Measurements from ENCODE around the gene MMP15. TPM values are rescaled to one million over a fixed set of nuclear protein-coding genes. Genes with fewer than 3 reads are reported as not detected.
A peak's percentile ranks its signal among the peaks of the same experiment; 100 is the strongest.

The MMP15 gene
- total RNA-seq, 4 donors from 2014 or later: 11.4 to 32.9 (median 28.4) TPM

GRCh38 chr16:58040945-58041627 is 15.5 kb downstream of the MMP15 start:
- 73 to 76% methylated on average over 5 to 11 of the region's 14 CpGs for WGBS, 2 donors

GRCh38 chr16:58041628-58041955 is 16.0 kb downstream of the MMP15 start:
- H3K27me3 ChIP-seq: no peaks in the 10 kb centered on the region
- peaks cover 0 to 81% (median 0%) of the 10 kb centered on the region in 3 donors for H3K36me3 ChIP-seq
- H3K27ac ChIP-seq: peak overlapping the region in 1 of 4 donors; percentile 10
- H3K4me1 ChIP-seq: peaks cover 0 to 16% (median 9%) of the 10 kb centered on the region in 4 donors
- WGBS, 2 donors: 86 to 95% methylated on average over 4 to 11 of the region's 18 CpGs
- TF ChIP-seq CTCF (IDR thresholded peaks at IDR 0.05): no peak
- no peak for TF ChIP-seq POLR2A (IDR thresholded peaks at IDR 0.05)
- TF ChIP-seq EP300 (IDR thresholded peaks at IDR 0.05): no peak
- no peak for DNase-seq (ENCODE audit: low spot score in 2 of 2)
- H3K9me3 ChIP-seq: no peaks in the 10 kb centered on the region
- no peak overlapping the region for H3K4me3 ChIP-seq

More at GRCh38 chr16:58040945-58041627, 15.5 kb downstream of the MMP15 start:
- no peak for DNase-seq (ENCODE audit: low spot score in 2 of 2)
- no peak overlapping the region for H3K4me3 ChIP-seq
- no peak for TF ChIP-seq EP300 (IDR thresholded peaks at IDR 0.05)
- TF ChIP-seq CTCF (IDR thresholded peaks at IDR 0.05): no peak
- TF ChIP-seq POLR2A (IDR thresholded peaks at IDR 0.05): no peak
- H3K27ac ChIP-seq: peak overlapping the region in 1 of 4 donors; percentile 10
- no peaks in the 10 kb centered on the region for H3K9me3 ChIP-seq
- peaks cover 0 to 81% (median 0%) of the 10 kb centered on the region in 3 donors for H3K36me3 ChIP-seq
- H3K27me3 ChIP-seq: no peaks in the 10 kb centered on the region
- peaks cover 0 to 11% (median 5%) of the 10 kb centered on the region in 4 donors for H3K4me1 ChIP-seq

GRCh38 chr16:58042001-58042885 is 16.7 kb downstream of the MMP15 start:
- Histone ChIP-seq H3K4me3 (no peak overlapping the region), H3K36me3 (peaks cover 0 to 81% (median 0%) of the 10 kb centered on the region in 3 donors), H3K27me3 (no peaks in the 10 kb centered on the region), H3K9me3 (no peaks in the 10 kb centered on the region), H3K4me1 (peaks cover 0 to 23% (median 14%) of the 10 kb centered on the region in 4 donors), H3K27ac (peak overlapping the region in 1 of 4 donors; percentile 10)
- TF ChIP-seq POLR2A (IDR thresholded peaks at IDR 0.05) (no peak), EP300 (IDR thresholded peaks at IDR 0.05) (no peak), CTCF (IDR thresholded peaks at IDR 0.05) (no peak)
- no peak for DNase-seq (ENCODE audit: low spot score in 2 of 2)
- 84 to 88% methylated on average over 22 of the region's 22 CpGs for WGBS, 2 donors

GRCh38 chr16:58042886-58043515 is 17.4 kb downstream of the MMP15 start:
- H3K9me3 ChIP-seq: no peaks in the 10 kb centered on the region
- no peaks in the 10 kb centered on the region for H3K27me3 ChIP-seq
- peaks cover 0 to 30% (median 16%) of the 10 kb centered on the region in 4 donors for H3K4me1 ChIP-seq
- 93% methylated on average over 14 to 16 of the region's 16 CpGs for WGBS, 2 donors
- H3K4me3 ChIP-seq: no peak overlapping the region
- no peak for DNase-seq (ENCODE audit: low spot score in 2 of 2)
- H3K27ac ChIP-seq: no peak overlapping the region
- TF ChIP-seq EP300 (IDR thresholded peaks at IDR 0.05) (no peak), CTCF (IDR thresholded peaks at IDR 0.05) (no peak), POLR2A (IDR thresholded peaks at IDR 0.05) (no peak)
- H3K36me3 ChIP-seq: peaks cover 0 to 73% (median 0%) of the 10 kb centered on the region in 3 donors
